Sigmoid colon (tissue), 7 donors: ENCODE measurements around the gene SDK2. TPM values are rescaled to one million over a fixed set of nuclear protein-coding genes. Genes with fewer than 3 reads are reported as not detected.
A peak's percentile ranks its signal among the peaks of the same experiment; 100 is the strongest.

ENCODE experiments used
- DNase-seq: peaks from one replicate; pipeline ENCODE4 v3.0.0-alpha.2; 2019
- H3K27ac ChIP-seq, 4 donors: fragments of 200-600 bp; sonication (generic); one replicate each; pipeline ENCODE4 v1.5.1; 2016 to 2019; ENCODE audit warnings: mild to moderate bottlenecking in 1 of 4
- H3K27me3 ChIP-seq, 3 donors: fragments of 200-600 bp; sonication (generic); one replicate each; pipeline ENCODE4 v1.5.1; 2019; ENCODE audit warnings: mild to moderate bottlenecking in 1 of 3
- H3K36me3 ChIP-seq, 4 donors: fragments of 200-600 bp; sonication (generic); one replicate each; pipeline ENCODE4 v1.5.1; 2016 to 2019
- H3K4me1 ChIP-seq, 4 donors: fragments of 200-600 bp; sonication (generic); one replicate each; pipeline ENCODE4 v1.5.1; 2017 to 2019
- H3K4me3 ChIP-seq, 4 donors: fragments of 200-600 bp; sonication (generic); one replicate each; pipeline ENCODE4 v1.5.1; 2017 to 2019; ENCODE audit warnings: mild to moderate bottlenecking in 2 of 4, moderate library complexity in 1 of 4
- H3K9me3 ChIP-seq, 4 donors: fragments of 200-600 bp in 3 of 4; sonication (generic) in 3 of 4; one replicate each; pipeline versions ENCODE4 v1.5.1 to v1.6.1; 2013 to 2019
- CTCF ChIP-seq, 4 experiments: fragments of 450-650 bp in 3 of 4; fragments of 200-600 bp in 1 of 4; IDR thresholded peaks; one replicate each; pipeline ENCODE4 v1.5.1; 2016 to 2019; ENCODE audit warnings: antibody characterized with exemption in 4 of 4, mild to moderate bottlenecking in 3 of 4, moderate library complexity in 2 of 4
- EP300 ChIP-seq, 4 donors: sonication (generic); formaldehyde crosslinking; IDR thresholded peaks; one replicate each; pipeline ENCODE4 v1.6.1; 2017; ENCODE audit warnings: antibody characterized with exemption in 4 of 4
- POLR2A ChIP-seq, 2 donors: fragments of 450-650 bp; IDR thresholded peaks; one replicate each; pipeline ENCODE4 v1.6.1; 2016; ENCODE audit warnings: antibody characterized with exemption in 2 of 2, mild to moderate bottlenecking in 2 of 2, moderate library complexity in 2 of 2
- POLR2AphosphoS5 ChIP-seq, 4 donors: sonication (generic); formaldehyde crosslinking; IDR thresholded peaks; one replicate each; pipeline ENCODE4 v1.6.1; 2017; ENCODE audit warnings: antibody characterized with exemption in 4 of 4
- WGBS, 2 donors: extraction: QIAGEN DNeasy Blood & Tissue Kit; methylation state at CpG; one replicate each; pipeline ENCODE4 v1.1.7; 2013; 5-methylcytosine and 5-hydroxymethylcytosine counted together
- intact Hi-C: fragments of 100-400 bp; cut with DNase I; formaldehyde crosslinking; loops from one replicate; pipeline ENCODE4 v1.15.1; 2023
- polyA plus RNA-seq, 3 donors: library from polyadenylated mRNA; stranded (reverse); fragments of 200-250 nt; gene quantifications; one replicate each; pipeline ENCODE4 v1.2.3, GENCODE V29; 2013
- total RNA-seq, 4 donors: library from RNA; depleted of rRNA; stranded (reverse); fragments of >200 nt; gene quantifications; one replicate each; pipeline ENCODE4 v1.1.0, GENCODE V29; 2016
- donor health status: healthy with polysubstance abuse.
- donor health status: Bipolar disorder and iron deficiency.
- donor health status: healthy.

The SDK2 gene
- total and polyA plus RNA-seq, 7 donors, result under 0.01 to 1.9 (median 0.71) TPM

- no peak overlapping the region for H3K27ac ChIP-seq
- H3K36me3 ChIP-seq, result no peaks in the 10 kb centered on the region
- DNase-seq, result no peak
- TF ChIP-seq EP300 (IDR thresholded peaks at IDR 0.05), result no peak
- H3K27me3 ChIP-seq, result no peaks in the 10 kb centered on the region
- 43 to 71% methylated on average over 8 of the region's 8 CpGs for WGBS, 2 donors
- intact Hi-C loops, result no loop called here
- peaks cover 0 to 40% (median 17%) of the 10 kb centered on the region in 4 donors for H3K4me1 ChIP-seq
- H3K4me3 ChIP-seq, result no peak overlapping the region
- H3K9me3 ChIP-seq, result no peaks in the 10 kb centered on the region
Measured at GRCh38 chr17:73363442-73364154, 280.6 kb downstream of the SDK2 start.

- intact Hi-C loops, result no loop called here
Measured at GRCh38 chr17:73362697-73363096, 281.5 kb downstream of the SDK2 start.

GRCh38 chr17:73360961-73361761 lies 283.1 kb downstream of the SDK2 start:
- Histone ChIP-seq H3K9me3 (no peaks in the 10 kb centered on the region), H3K36me3 (no peaks in the 10 kb centered on the region), H3K27me3 (no peaks in the 10 kb centered on the region), H3K4me1 (peaks cover 0 to 57% (median 41%) of the 10 kb centered on the region in 4 donors), H3K4me3 (no peak overlapping the region), H3K27ac (no peak overlapping the region)
- WGBS, 2 donors, result 87 to 90% methylated on average over 29 of the region's 29 CpGs
- intact Hi-C loops, result no loop called here
- DNase-seq, result no peak
- TF ChIP-seq CTCF (IDR thresholded peaks at IDR 0.05), result no peak
- no peak for TF ChIP-seq POLR2AphosphoS5 (IDR thresholded peaks at IDR 0.05)
- no peak for TF ChIP-seq POLR2A (IDR thresholded peaks at IDR 0.05)
- TF ChIP-seq EP300 (IDR thresholded peaks at IDR 0.05), result no peak

More at GRCh38 chr17:73362697-73363096, 281.5 kb downstream of the SDK2 start:
- no peak for TF ChIP-seq EP300 (IDR thresholded peaks at IDR 0.05)
- TF ChIP-seq POLR2AphosphoS5 (IDR thresholded peaks at IDR 0.05), result no peak
- no peak for TF ChIP-seq CTCF (IDR thresholded peaks at IDR 0.05)
- TF ChIP-seq POLR2A (IDR thresholded peaks at IDR 0.05), result no peak
- Histone ChIP-seq H3K4me3 (no peak overlapping the region), H3K27me3 (no peaks in the 10 kb centered on the region), H3K9me3 (no peaks in the 10 kb centered on the region), H3K36me3 (no peaks in the 10 kb centered on the region), H3K27ac (no peak overlapping the region), H3K4me1 (peaks cover 0 to 49% (median 26%) of the 10 kb centered on the region in 4 donors)
- DNase-seq, result no peak
- 91 to 92% methylated on average over 11 of the region's 11 CpGs for WGBS, 2 donors

- H3K9me3 ChIP-seq, result no peaks in the 10 kb centered on the region
- WGBS, 2 donors, result 17 to 65% methylated on average over 7 of the region's 7 CpGs
- H3K4me3 ChIP-seq, result no peak overlapping the region
- no peaks in the 10 kb centered on the region for H3K36me3 ChIP-seq
- TF ChIP-seq POLR2AphosphoS5 (IDR thresholded peaks at IDR 0.05) (peak in 1 of 4 donors; percentile 11), EP300 (IDR thresholded peaks at IDR 0.05) (no peak), POLR2A (IDR thresholded peaks at IDR 0.05) (no peak), CTCF (IDR thresholded peaks at IDR 0.05) (no peak)
- H3K27me3 ChIP-seq, result no peaks in the 10 kb centered on the region
- intact Hi-C loops, result no loop called here
- H3K27ac ChIP-seq, result peak overlapping the region in 3 of 4 donors; percentile 86 to 87 (median 87)
- DNase-seq, result no peak
- H3K4me1 ChIP-seq, result peaks cover 0 to 55% (median 48%) of the 10 kb centered on the region in 4 donors
Measured at GRCh38 chr17:73359987-73360410, 284.2 kb downstream of the SDK2 start.

GRCh38 chr17:73359352-73359751 lies 284.9 kb downstream of the SDK2 start:
- DNase-seq, result no peak
- Histone ChIP-seq H3K27ac (peak overlapping the region in 3 of 4 donors; percentile 86 to 87 (median 87)), H3K36me3 (no peaks in the 10 kb centered on the region), H3K9me3 (no peaks in the 10 kb centered on the region), H3K4me1 (peaks cover 0 to 55% (median 48%) of the 10 kb centered on the region in 4 donors), H3K27me3 (no peaks in the 10 kb centered on the region), H3K4me3 (no peak overlapping the region)
- intact Hi-C loops, result no loop called here
- 82 to 85% methylated on average over 10 of the region's 10 CpGs for WGBS, 2 donors
- TF ChIP-seq CTCF (IDR thresholded peaks at IDR 0.05), result no peak
- TF ChIP-seq POLR2AphosphoS5 (IDR thresholded peaks at IDR 0.05), result no peak
- no peak for TF ChIP-seq EP300 (IDR thresholded peaks at IDR 0.05)
- TF ChIP-seq POLR2A (IDR thresholded peaks at IDR 0.05), result no peak
